Measurements from ENCODE around the gene CDC42BPA. TPM values are rescaled to one million over a fixed set of nuclear protein-coding genes. Genes with fewer than 3 reads are reported as not detected.

The CDC42BPA gene
- total RNA-seq, 1 experiment from 2014 or later = 48.6 TPM

GRCh38 chr1:227225715-227226346 is 92.5 kb downstream of the CDC42BPA start:
- BruUV-seq (replicated peaks) = no TSS peak
- Mint-ChIP-seq H3K27me3 (ENCODE audit: unreplicated experiment) (no peaks in the 10 kb centered on the region), H3K9me3 (ENCODE audit: low read depth, unreplicated experiment) (no peaks in the 10 kb centered on the region), H3K4me1 (ENCODE audit: low read depth, unreplicated experiment) (peaks cover 19% of the 10 kb centered on the region), H3K4me3 (ENCODE audit: low read depth, unreplicated experiment) (no peak overlapping the region), H3K27ac (ENCODE audit: unreplicated experiment) (peak overlapping the region; percentile 11), H3K36me3 (ENCODE audit: insufficient read depth, unreplicated experiment) (no peaks in the 10 kb centered on the region)
- DNase-seq = no peak
- CTCF ChIA-PET = no interaction called here
- intact Hi-C loops (cut with micrococcal nuclease; ENCODE audit: unreplicated experiment) = no loop called here
- no peak for TF ChIP-seq CTCF (IDR thresholded peaks at IDR 0.05; ENCODE audit: unreplicated experiment)

GRCh38 chr1:227223171-227223806 is 95.0 kb downstream of the CDC42BPA start:
- BruUV-seq (replicated peaks) = no TSS peak
- no peak for TF ChIP-seq CTCF (IDR thresholded peaks at IDR 0.05; ENCODE audit: unreplicated experiment)
- CTCF ChIA-PET = no interaction called here
- intact Hi-C loops (cut with micrococcal nuclease; ENCODE audit: unreplicated experiment) = no loop called here
- Mint-ChIP-seq H3K9me3 (ENCODE audit: low read depth, unreplicated experiment) (no peaks in the 10 kb centered on the region), H3K4me1 (ENCODE audit: low read depth, unreplicated experiment) (peaks cover 41% of the 10 kb centered on the region), H3K27me3 (ENCODE audit: unreplicated experiment) (no peaks in the 10 kb centered on the region), H3K36me3 (ENCODE audit: insufficient read depth, unreplicated experiment) (no peaks in the 10 kb centered on the region), H3K27ac (ENCODE audit: unreplicated experiment) (no peak overlapping the region), H3K4me3 (ENCODE audit: low read depth, unreplicated experiment) (no peak overlapping the region)
- DNase-seq = no peak

GRCh38 chr1:227219715-227220292 is 98.5 kb downstream of the CDC42BPA start:
- Mint-ChIP-seq H3K4me3 (ENCODE audit: low read depth, unreplicated experiment) (no peak overlapping the region), H3K27ac (ENCODE audit: unreplicated experiment) (no peak overlapping the region), H3K36me3 (ENCODE audit: insufficient read depth, unreplicated experiment) (no peaks in the 10 kb centered on the region), H3K4me1 (ENCODE audit: low read depth, unreplicated experiment) (peaks cover 30% of the 10 kb centered on the region), H3K27me3 (ENCODE audit: unreplicated experiment) (no peaks in the 10 kb centered on the region), H3K9me3 (ENCODE audit: low read depth, unreplicated experiment) (no peaks in the 10 kb centered on the region)
- CTCF ChIA-PET = interaction anchor here (0.6 kb wide), 1 partner anchor 28 kb away, joined by 6 read pairs; no protein-coding TSS in a partner anchor
- intact Hi-C loops (cut with micrococcal nuclease; ENCODE audit: unreplicated experiment) = no loop called here
- BruUV-seq (replicated peaks) = no TSS peak
- no peak for DNase-seq
- no peak for TF ChIP-seq CTCF (IDR thresholded peaks at IDR 0.05; ENCODE audit: unreplicated experiment)

- H3K4me1 Mint-ChIP-seq (ENCODE audit: low read depth, unreplicated experiment) = peaks cover 30% of the 10 kb centered on the region
- CTCF ChIA-PET = interaction anchor here (1.5 kb wide), 1 partner anchor 306 kb away, joined by 4 read pairs; no protein-coding TSS in a partner anchor
- intact Hi-C loops (cut with micrococcal nuclease; ENCODE audit: unreplicated experiment) = no loop called here
- H3K27ac Mint-ChIP-seq (ENCODE audit: unreplicated experiment) = no peak overlapping the region
- no peak for TF ChIP-seq CTCF (IDR thresholded peaks at IDR 0.05; ENCODE audit: unreplicated experiment)
- H3K36me3 Mint-ChIP-seq (ENCODE audit: insufficient read depth, unreplicated experiment) = no peaks in the 10 kb centered on the region
- peak; percentile 42 for DNase-seq
- no peaks in the 10 kb centered on the region for H3K27me3 Mint-ChIP-seq (ENCODE audit: unreplicated experiment)
- no TSS peak for BruUV-seq (replicated peaks)
- no peak overlapping the region for H3K4me3 Mint-ChIP-seq (ENCODE audit: low read depth, unreplicated experiment)
- H3K9me3 Mint-ChIP-seq (ENCODE audit: low read depth, unreplicated experiment) = no peaks in the 10 kb centered on the region
Measured at GRCh38 chr1:227218870-227219573, 99.3 kb downstream of the CDC42BPA start.

Data from Calu3 (cell line).